PC-9 (cell line): ENCODE results near the gene PAF1. TPM values are rescaled to one million over a fixed set of nuclear protein-coding genes. Genes with fewer than 3 reads are reported as not detected.

Experiments
- BruUV-seq: library from RNA; stranded (reverse); fragments of 400-500 nt; replicated peaks from 2 replicates; lab custom pipeline; 2021; lab: Mats Ljungman, UMichigan
- CTCF ChIA-PET: fragments of 300-600 bp; sonication (Branson Sonifier 250); formaldehyde crosslinking; loops from one replicate; lab custom pipeline; 2022; ENCODE audit warnings: antibody characterized with exemption; lab: Charles Lee
- POLR2A ChIA-PET: fragments of 300-600 bp; sonication (Branson Sonifier 250); formaldehyde crosslinking; loops from one replicate; lab custom pipeline; 2022; ENCODE audit warnings: antibody characterized with exemption; ENCODE audit not compliant: unreplicated experiment; lab: Charles Lee
- DNase-seq, 2 experiments: peaks; one replicate each; pipeline versions ENCODE4 v3.0.0 to v3.0.0-alpha.2; 2015 to 2022; ENCODE audit warnings: mixed read lengths in 1 of 2
- H2AFZ ChIP-seq: fragments of 200-600 bp; sonication (generic); 2 replicates; pipeline ENCODE4 v1.8.1; 2017; ENCODE audit warnings: antibody characterized with exemption
- H3F3A ChIP-seq: fragments of 200-600 bp; sonication (generic); 2 replicates; pipeline ENCODE4 v1.8.1; 2017; ENCODE audit warnings: antibody characterized with exemption, mild to moderate bottlenecking, low read depth; ENCODE audit not compliant: insufficient read depth
- H3K27ac ChIP-seq: fragments of 200-600 bp; sonication (generic); 2 replicates; pipeline ENCODE4 v1.6.1; 2016; ENCODE audit warnings: mixed run types
- H3K27me3 ChIP-seq: fragments of 200-600 bp; sonication (generic); 2 replicates; pipeline ENCODE4 v1.6.1; 2016; ENCODE audit warnings: low read depth, mixed run types; ENCODE audit not compliant: insufficient read depth
- H3K36me3 ChIP-seq: fragments of 200-600 bp; sonication (generic); 2 replicates; pipeline ENCODE4 v1.6.1; 2016; ENCODE audit warnings: low read depth, mixed run types
- H3K4me1 ChIP-seq: fragments of 200-600 bp; sonication (generic); replicated peaks from 2 replicates; pipeline ENCODE4 v1.6.1; 2016; ENCODE audit warnings: mixed run types; ENCODE audit not compliant: insufficient read depth
- H3K4me2 ChIP-seq: fragments of 200-600 bp; sonication (generic); 2 replicates; pipeline ENCODE4 v1.6.1; 2017; ENCODE audit warnings: mixed run types
- H3K4me3 ChIP-seq: fragments of 200-600 bp; sonication (generic); 2 replicates; pipeline ENCODE4 v1.6.1; 2016; ENCODE audit warnings: mixed run types
- H3K79me2 ChIP-seq: fragments of 200-600 bp; sonication (generic); 2 replicates; pipeline ENCODE4 v1.6.1; 2017; ENCODE audit warnings: low read depth, mixed run types
- H3K9me2 ChIP-seq: fragments of 200-600 bp; sonication (generic); 2 replicates; pipeline ENCODE4 v1.8.1; 2017; ENCODE audit warnings: mild to moderate bottlenecking; ENCODE audit not compliant: insufficient read depth
- H3K9me3 ChIP-seq: fragments of 200-600 bp; sonication (generic); 2 replicates; pipeline ENCODE4 v1.8.1; 2016; ENCODE audit warnings: low read depth; ENCODE audit not compliant: insufficient read depth
- H4K20me1 ChIP-seq: fragments of 200-600 bp; sonication (generic); 2 replicates; pipeline ENCODE4 v1.8.1; 2017; ENCODE audit not compliant: insufficient read depth
- CTCF ChIP-seq: fragments of 200-600 bp; sonication (generic); conservative IDR thresholded peaks from 2 replicates; pipeline ENCODE4 v1.6.1; 2017; ENCODE audit warnings: mixed run types, antibody characterized with exemption, mild to moderate bottlenecking, moderate library complexity
- EZH2 ChIP-seq: fragments of 200-600 bp; sonication (generic); IDR thresholded peaks from 2 replicates; pipeline ENCODE4 v1.8.0; 2017; ENCODE audit warnings: antibody characterized with exemption, low read depth
- intact Hi-C: fragments of 100-400 bp; cut with micrococcal nuclease; formaldehyde crosslinking; loops from one replicate; pipeline ENCODE4 v1.10.0; 2022; ENCODE audit not compliant: unreplicated experiment
- total RNA-seq: library from RNA; stranded (reverse); gene quantifications from 2 replicates; pipeline ENCODE4 v1.2.3, GENCODE V29; 2021

PAF1 gene
- total RNA-seq, 1 experiment from 2014 or later = 61.1 TPM

GRCh38 chr19:39401549-39402345, 10.8 kb upstream of the PAF1 start:
- intact Hi-C loops = no loop called here

GRCh38 chr19:39401070-39401548, 10.2 kb upstream of the PAF1 start:
- H3K4me2 ChIP-seq = no peak overlapping the region

More at GRCh38 chr19:39401549-39402345, 10.8 kb upstream of the PAF1 start:
- no peaks in the 10 kb centered on the region for H3K36me3 ChIP-seq
- peak; percentile 5 to 29 for DNase-seq
- ChIA-PET CTCF (interaction anchor here (1.9 kb wide), 1 partner anchor 10 kb away, joined by 4 read pairs; no protein-coding TSS in a partner anchor), POLR2A (interaction anchor here (0.5 to 1.0 kb wide), 6 partner anchors 8 to 719 kb away, joined by 3 to 18 read pairs (median 4); partner anchors contain the start of gene PLEKHG2)
- peaks cover under 1% of the 10 kb centered on the region; the same call in 1 of the 2 replicates for H3K79me2 ChIP-seq
- H3F3A ChIP-seq = peaks cover 80% of the 10 kb centered on the region
- H4K20me1 ChIP-seq = no peaks in the 10 kb centered on the region
- BruUV-seq = no TSS peak
- 0 out of 2 replicates have a peak overlapping the region, but pooled peaks have one; percentile 41 for H2AFZ ChIP-seq
- H3K4me1 ChIP-seq = peaks cover 56% of the 10 kb centered on the region
- no peaks in the 10 kb centered on the region for H3K27me3 ChIP-seq
- no peak for TF ChIP-seq EZH2
- peak overlapping the region; percentile 99 for H3K4me2 ChIP-seq
- H3K4me3 ChIP-seq = peak overlapping the region; percentile 82; the same call in 1 of the 2 replicates
- peak overlapping the region; percentile 98 for H3K27ac ChIP-seq
- no peaks in the 10 kb centered on the region for H3K9me2 ChIP-seq
- H3K9me3 ChIP-seq = no peaks in the 10 kb centered on the region

DNA sequence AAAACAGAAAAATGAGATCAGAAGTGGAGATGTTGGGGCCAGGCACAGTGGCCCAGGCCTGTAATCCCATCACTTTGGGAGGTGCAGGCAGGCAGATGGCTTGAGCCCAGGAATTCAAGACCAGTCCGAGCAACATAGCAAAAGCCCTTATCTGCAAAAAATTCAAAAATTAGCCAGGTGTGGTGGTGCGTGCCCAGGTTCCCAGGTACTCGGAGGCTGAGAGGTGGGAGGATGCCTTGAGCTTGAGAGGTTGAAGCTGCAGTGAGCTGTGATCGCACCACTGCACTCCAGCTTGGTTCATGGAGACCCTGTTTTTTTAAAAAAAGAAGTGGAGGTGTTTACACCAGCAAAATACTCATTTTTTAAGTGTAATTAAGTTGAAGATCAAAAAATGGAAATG, 9.2 kb upstream of the PAF1 start:
- no peaks in the 10 kb centered on the region for H4K20me1 ChIP-seq
- H3K9me3 ChIP-seq = no peaks in the 10 kb centered on the region
- no peaks in the 10 kb centered on the region for H3K27me3 ChIP-seq
- no TSS peak for BruUV-seq
- CTCF ChIA-PET = interaction anchor here (0.5 kb wide), 1 partner anchor 36 kb away, joined by 3 read pairs; the partner anchor contains the start of gene RPS16
- TF ChIP-seq CTCF (no peak), EZH2 (no peak)
- H3F3A ChIP-seq = peaks cover 71% of the 10 kb centered on the region
- intact Hi-C loops = no loop called here
- no peaks in the 10 kb centered on the region for H3K36me3 ChIP-seq
- H2AFZ ChIP-seq = no peak overlapping the region
- peaks cover 43% of the 10 kb centered on the region for H3K4me1 ChIP-seq
- DNase-seq = peak in 1 of 2 experiments; percentile 32
- no peak overlapping the region for H3K4me2 ChIP-seq
- no peaks in the 10 kb centered on the region for H3K9me2 ChIP-seq
- no peak overlapping the region for H3K4me3 ChIP-seq
- no peak overlapping the region for H3K27ac ChIP-seq
- POLR2A ChIA-PET = no interaction called here
- H3K79me2 ChIP-seq = no peaks in the 10 kb centered on the region

More at GRCh38 chr19:39401070-39401548, 10.2 kb upstream of the PAF1 start:
- ChIA-PET CTCF (interaction anchor here (1.9 kb wide), 1 partner anchor 10 kb away, joined by 4 read pairs; no protein-coding TSS in a partner anchor), POLR2A (interaction anchor here (0.6 to 1.0 kb wide), 3 partner anchors 8 to 12 kb away, joined by 3 to 18 read pairs (median 4); no protein-coding TSS in a partner anchor)
- H3K36me3 ChIP-seq = no peaks in the 10 kb centered on the region
- TF ChIP-seq CTCF (no peak), EZH2 (no peak)
- peak in 1 of 2 experiments; percentile 30 for DNase-seq
- BruUV-seq = no TSS peak
- intact Hi-C loops = no loop called here
- no peak overlapping the region; the same call in 1 of the 2 replicates for H3K27ac ChIP-seq
- no peak overlapping the region for H3K4me3 ChIP-seq
- H3K9me2 ChIP-seq = no peaks in the 10 kb centered on the region
- H3K9me3 ChIP-seq = no peaks in the 10 kb centered on the region
- no peak overlapping the region for H2AFZ ChIP-seq
- H3K4me1 ChIP-seq = peaks cover 53% of the 10 kb centered on the region
- H3K79me2 ChIP-seq = no peaks in the 10 kb centered on the region
- no peaks in the 10 kb centered on the region for H3K27me3 ChIP-seq
- no peaks in the 10 kb centered on the region for H4K20me1 ChIP-seq
- peaks cover 80% of the 10 kb centered on the region for H3F3A ChIP-seq
